HG03442 (cell line): ENCODE results near the gene STBD1.
"Not testable (repeated sequence)": the region's sequence is repeated elsewhere in the genome, so short reads cannot be mapped to it uniquely, and the experiment has no call there.

Experiments used
- ATAC-seq: cut with Tn5 transposase; IDR thresholded peaks from one replicate; pipeline ENCODE4 v1.9.1; 2021; ENCODE audit warnings: mild to moderate bottlenecking, moderate library complexity; ENCODE audit not compliant: unreplicated experiment

The STBD1 gene

DNA sequence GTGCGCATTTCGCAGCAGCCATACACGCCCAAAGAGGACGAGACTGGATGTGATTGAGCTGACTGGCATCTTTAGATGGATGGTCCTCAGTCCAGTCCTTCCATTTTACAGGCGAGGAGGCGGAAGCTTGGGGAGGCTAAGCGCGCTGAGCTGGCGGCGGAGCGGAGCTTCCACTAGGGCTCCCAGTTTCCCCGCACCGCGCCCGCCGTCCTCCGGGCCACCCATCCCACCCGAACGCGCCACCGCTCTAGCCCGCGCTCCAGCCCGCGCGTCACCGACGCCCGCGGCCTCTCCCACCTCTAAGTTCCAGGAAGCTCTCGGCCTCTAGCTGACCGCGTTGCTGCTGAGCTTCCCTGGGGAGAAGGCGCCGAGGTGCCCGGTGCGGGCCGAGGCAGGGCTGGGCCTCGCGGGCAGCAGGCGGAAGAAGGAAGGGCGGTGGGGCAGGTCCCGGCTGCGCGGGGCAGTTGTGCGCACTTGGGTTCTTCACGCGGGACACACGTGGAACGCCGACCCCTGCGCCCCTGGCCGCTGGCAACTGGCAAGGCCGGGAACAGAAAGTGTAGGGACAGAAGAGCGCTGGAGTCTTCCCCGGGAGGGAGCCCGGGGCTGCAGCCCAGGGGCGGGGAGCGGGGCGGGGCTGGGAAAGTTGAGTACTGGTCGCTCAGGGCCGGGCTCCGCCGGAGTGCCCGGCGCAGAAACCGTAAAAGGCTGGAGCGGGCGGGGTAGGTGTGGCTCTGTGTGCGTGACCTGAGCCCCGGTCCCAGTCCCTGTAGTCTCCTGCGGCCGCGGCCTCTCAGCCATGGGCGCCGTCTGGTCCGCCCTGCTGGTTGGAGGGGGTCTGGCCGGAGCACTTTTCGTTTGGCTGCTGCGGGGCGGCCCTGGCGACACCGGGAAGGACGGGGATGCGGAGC, at the start of gene STBD1:
Gene STBD1, plus strand, starts transcription at position 763 of the 911 bp plus-strand sequence. Its CDS starts 37 bp downstream, at position 800.
- ATAC-seq: no peak

GRCh38 chr4:76256968-76257367, 49.6 kb upstream of the STBD1 start:
- ATAC-seq: no peak

DNA sequence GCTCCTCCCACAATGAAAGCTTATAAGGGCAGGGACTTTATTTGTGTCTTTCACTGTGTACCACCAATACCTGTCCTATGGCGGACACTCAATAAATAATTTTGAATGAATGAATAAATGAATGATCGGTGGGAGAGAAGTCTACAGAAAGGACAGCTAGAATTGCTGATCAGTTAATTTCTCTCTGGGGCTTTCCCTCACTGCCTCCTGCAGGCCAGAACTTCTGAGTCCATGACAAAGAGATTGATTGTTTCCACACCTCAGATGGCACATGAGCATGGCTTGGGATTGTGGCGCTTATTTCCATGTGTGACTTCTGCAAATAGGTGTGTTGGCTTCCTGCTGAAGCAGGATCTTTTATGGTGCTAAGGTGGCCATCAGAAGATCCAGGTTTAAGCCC, 48.7 kb upstream of the STBD1 start:
- ATAC-seq: no peak

DNA sequence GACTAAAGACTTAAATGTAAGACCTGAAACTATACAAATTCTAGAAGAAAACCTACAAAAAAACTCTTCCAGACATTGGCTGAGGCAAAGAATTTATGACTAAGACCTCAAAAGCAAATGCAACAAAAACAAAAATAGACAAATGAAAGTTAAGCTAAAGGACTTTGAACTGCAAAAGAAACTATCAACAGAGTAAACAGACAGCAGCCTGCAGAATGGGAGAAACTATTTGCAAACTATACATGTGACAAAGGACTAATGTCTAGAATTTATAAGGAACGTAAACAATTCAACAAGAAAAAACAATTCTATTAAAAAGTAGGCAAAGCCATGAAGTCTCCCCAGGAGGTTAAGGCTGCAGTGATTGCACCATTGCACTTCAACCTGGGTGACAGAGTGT, 46.0 kb upstream of the STBD1 start:
- no peak for ATAC-seq

DNA sequence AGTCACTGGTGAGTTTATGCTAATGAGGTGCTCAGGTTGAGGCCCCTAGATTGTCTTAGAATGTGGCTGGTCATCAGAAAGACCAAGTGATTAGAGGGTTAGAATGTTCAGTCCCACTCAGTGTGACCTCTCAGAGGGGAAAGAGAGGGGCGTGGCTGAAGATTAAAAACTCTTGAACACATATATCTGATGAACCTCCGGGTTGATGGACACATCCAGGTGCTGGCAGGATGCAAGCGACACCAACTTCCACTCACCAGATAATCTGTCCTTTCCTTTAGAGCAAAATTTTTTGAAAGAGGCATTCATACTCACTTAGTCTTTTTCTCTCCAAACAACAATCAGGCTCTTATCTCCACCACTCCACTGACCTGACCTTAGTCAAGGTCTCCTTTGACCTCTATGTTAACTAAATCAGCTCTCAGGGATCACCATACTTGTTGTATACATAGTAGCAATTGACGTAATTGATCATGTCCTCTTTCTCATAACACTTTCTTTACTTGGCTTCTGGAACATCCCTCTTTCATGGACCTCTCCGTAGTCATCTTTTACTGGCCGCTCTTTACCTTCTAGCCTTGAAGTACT, 40.8 kb upstream of the STBD1 start:
- ATAC-seq: no peak

GRCh38 chr4:76266627-76267026, 39.9 kb upstream of the STBD1 start:
- ATAC-seq: no peak

- ATAC-seq: no peak
These were observed 38.7 kb upstream of the STBD1 start for GRCh38 chr4:76267811-76268210.

GRCh38 chr4:76270244-76271175, 36.0 kb upstream of the STBD1 start:
- ATAC-seq: no peak

DNA sequence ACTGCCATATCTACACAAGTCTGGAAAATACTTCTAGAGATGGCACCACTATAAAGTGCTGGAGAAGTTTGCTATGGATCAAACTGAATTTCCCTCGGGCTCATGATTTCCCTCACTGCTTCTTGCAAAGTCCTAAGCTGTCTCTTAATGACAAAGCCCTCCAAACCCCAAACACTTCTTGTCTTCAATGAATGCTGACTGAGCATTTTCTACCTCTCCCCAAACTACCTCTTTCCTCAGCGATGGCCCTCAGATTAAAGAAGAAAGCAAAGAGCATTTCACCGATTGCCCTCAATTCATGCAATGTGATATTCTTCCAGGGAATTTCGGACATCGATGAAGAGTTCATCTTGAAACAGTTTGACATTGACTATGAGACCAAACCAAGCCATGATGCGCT, 35.3 kb upstream of the STBD1 start:
- no peak for ATAC-seq

- no peak for ATAC-seq
These were observed 34.5 kb upstream of the STBD1 start for GRCh38 chr4:76272073-76272472.

DNA sequence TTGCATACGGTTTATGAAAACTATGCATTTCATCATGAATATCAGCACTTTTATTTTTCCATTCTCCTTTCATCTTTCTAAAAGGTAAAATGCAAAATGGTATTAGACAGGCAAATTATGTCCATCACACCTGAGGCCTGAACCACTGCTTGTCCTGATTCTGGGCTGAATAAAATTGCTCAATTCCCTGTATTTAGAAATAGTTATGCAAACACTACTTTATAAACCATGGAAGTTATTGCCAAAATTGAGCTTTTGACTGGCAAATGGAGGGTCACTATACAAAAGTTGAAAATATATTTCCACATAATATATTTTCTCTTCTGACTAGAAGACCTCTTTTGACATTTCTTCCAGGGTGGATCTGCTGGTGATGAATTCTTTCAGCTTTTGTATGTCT, 34.0 kb upstream of the STBD1 start:
- ATAC-seq: no peak

GRCh38 chr4:76272999-76273398, 33.5 kb upstream of the STBD1 start:
- ATAC-seq: no peak

DNA sequence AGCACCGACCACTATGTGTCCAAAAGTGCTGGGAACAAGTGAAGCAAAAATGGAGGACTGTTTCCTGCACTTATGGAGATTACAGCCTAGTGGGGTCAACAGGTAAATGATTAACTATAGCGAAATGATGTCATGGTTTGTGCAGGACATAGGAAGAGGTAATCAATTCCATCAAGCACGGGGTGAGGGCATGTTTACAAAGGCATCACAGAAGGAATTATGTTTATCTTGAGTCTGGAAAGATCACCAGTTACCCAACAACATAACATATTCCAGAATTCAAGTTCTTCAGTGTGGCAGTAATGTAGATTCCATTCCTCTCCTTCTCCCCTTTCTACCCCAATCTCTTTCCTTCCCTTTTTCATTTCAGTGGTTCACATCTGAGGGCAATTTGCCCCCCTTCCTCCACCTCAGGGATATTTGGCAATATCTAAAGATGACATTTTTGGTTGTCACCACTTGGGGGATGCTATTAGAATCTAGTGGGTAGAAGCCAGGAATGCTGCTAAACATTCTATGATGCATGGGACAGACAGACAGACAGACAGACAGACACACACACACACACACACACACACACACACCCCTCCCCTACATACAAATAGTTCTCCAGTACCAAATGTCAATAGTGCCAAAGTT, 30.9 kb upstream of the STBD1 start:
- no peak for ATAC-seq

GRCh38 chr4:76276813-76277212, 29.7 kb upstream of the STBD1 start:
- no peak for ATAC-seq

DNA sequence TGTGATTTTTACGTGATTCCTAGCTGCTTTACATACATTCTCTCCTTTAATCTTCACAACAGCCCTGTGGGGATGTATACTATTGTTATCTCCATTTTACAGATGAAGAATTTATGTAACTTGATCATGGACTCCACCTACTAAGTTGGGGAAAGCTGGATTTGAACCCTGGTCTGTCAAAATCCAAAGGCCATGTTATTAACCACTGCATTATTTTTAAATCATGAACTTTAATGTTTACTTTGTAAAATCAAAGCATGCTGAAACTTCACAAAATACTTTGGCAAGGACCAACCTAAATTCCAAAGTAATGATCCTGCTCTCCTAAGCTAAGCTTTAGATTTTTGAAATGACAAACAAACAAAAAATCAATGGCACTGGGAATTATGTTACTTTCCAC, 28.9 kb upstream of the STBD1 start:
- no peak for ATAC-seq

DNA sequence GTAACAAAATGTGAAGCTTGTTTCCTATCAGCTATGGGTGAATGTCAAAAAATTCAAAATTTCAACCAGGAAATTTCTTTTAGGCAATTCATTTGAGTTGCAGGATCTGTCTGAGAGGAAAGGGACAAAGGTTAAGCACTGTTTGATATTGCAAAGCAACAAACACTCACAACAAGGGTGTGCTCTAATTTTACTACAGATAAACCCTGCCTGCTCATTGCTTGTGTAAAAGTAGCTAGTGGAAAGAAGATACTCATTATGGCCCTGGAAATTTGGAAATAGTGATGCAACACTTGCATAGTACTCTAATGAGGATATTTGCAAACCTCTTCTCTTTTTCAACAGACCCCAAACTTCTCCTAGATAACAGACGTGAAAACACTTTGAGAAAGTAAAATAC, 27.9 kb upstream of the STBD1 start:
- no peak for ATAC-seq

DNA sequence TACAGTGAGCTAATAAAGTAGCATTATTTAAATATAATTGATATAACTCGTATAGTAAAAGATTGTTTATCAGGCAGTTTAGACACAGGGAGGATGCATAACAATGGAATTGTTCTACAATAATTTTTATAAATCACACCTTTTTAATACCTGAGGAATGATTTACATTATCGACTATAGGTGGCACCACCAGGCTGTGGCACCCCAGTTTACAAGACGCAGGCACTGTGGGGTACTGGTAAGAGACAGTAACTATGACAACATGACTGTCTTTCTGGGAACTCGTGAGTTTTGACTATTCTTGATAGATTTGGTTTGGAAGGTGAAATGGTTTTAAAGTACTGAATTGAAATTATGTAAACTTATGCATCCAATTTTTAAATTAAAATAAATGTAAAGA, 27.1 kb upstream of the STBD1 start:
- ATAC-seq: no peak

DNA sequence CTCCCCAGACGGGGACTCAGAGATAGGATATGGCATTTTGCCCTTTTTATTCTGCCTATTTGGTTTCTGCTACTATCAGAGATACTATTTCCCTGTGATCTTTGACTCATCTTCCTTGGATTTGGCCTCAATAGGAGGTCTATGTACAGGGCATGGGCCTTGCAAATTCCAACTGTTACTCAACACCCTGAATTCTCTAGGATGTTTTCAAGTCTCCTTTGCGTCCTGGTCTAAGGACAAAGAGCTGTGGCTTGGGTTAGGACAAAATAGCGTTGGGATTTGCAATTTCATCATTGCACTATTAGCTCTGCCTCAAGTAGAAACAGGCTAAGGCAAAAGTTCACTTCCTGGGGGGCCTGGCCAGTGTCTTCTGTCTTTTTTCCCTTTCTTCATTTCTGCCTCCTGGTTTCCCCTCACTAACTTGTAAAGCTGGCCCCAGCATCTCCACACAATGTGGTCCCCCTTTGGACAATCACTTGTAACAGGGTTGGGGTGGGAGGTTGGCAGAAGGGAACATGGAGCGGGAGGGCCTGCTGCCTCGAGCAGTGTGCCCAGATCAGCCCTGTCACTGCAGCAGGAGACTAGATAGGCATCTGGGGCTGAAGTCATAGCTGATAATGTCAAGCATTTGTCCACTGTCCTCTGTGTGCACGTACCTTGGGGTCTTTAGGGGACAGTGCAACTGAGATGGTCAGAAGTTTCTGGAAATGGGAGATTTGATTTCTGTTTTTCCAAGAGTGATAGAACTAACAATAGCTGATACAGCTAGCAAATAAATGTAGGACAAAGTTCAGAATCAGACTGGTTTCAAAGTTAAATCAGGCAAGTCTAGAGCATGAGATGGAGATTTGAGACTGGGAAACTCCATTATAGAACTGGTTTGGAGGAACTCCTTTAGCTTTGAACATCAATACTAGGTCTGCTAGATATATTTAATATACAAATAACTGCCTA, 25.8 kb upstream of the STBD1 start:
- no peak for ATAC-seq

DNA sequence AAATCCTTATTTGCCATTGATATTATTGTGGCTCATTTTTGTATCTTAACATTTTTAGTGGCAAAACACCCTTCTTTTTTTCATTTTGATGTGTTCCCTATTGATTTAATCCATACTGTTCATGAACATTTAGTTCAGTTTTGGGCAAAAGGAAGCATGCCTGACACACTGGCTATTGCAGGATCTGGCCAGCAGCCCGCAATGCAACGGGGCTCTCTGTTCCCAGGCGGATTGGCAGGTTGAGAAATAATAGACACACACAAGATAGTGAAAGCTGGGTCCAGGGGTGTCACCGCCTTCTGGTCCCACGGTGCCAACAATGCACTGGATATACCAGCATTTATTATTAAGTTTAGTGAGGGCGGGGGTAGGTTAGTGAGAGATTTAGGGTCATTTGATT, 24.9 kb upstream of the STBD1 start:
- not testable (repeated sequence) for ATAC-seq
